Endothelial cell of umbilical vein (primary cell): ENCODE data around the gene TARBP1.

Experiments used
- CTCF ChIP-seq, 2 donors: IDR thresholded peaks; 1 replicate in 1 of 2; 2 replicates in 1 of 2; pipeline ENCODE4 v1.5.1; 2011; ENCODE audit warnings: low read length in 2 of 2, mild to moderate bottlenecking in 2 of 2, moderate library complexity in 2 of 2, control low read depth in 1 of 2, inconsistent platforms in 1 of 2, low read depth in 1 of 2; ENCODE audit not compliant: insufficient read depth in 1 of 2; ENCODE audit errors: extremely low read depth in 1 of 2
- JUN ChIP-seq: IDR thresholded peaks from 2 replicates; pipeline ENCODE4 v1.6.1; 2011; ENCODE audit warnings: borderline replicate concordance, low read depth; ENCODE audit not compliant: insufficient read length, insufficient read depth
- POLR2A ChIP-seq: IDR thresholded peaks from 2 replicates; pipeline ENCODE4 v1.6.1; 2012; ENCODE audit warnings: low read depth, mild to moderate bottlenecking, control low read depth, low read length

- TF ChIP-seq CTCF (IDR thresholded peaks at IDR 0.05; ENCODE audit: extremely low read depth in 1 of 2, insufficient read depth in 1 of 2, low read depth in 1 of 2, low read length in 2 of 2) (no peak), JUN (no peak), POLR2A (no peak)
These were observed 123.0 kb downstream of the TARBP1 start for GRCh38 chr1:234355782-234356510.
